CD4-positive, alpha-beta T cell treated with Interleukin-15 for 4 hours (primary cell): ENCODE data around the gene PRAF2.
A peak's percentile ranks its signal among the peaks of the same experiment; 100 is the strongest.

Experiments
- DNase-seq: peaks from one replicate; pipeline ENCODE4 v3.0.0-alpha.2; 2020; ENCODE audit warnings: low spot score

The PRAF2 gene

GRCh38 chrX:49072712-49073095 lies 1.1 kb downstream of the PRAF2 start:
- no peak for DNase-seq

GRCh38 chrX:49071877-49072711 lies 1.7 kb downstream of the PRAF2 start:
- DNase-seq, result no peak

- DNase-seq, result no peak
Observed at GRCh38 chrX:49070988-49071387, 2.8 kb downstream of the PRAF2 start.

DNA sequence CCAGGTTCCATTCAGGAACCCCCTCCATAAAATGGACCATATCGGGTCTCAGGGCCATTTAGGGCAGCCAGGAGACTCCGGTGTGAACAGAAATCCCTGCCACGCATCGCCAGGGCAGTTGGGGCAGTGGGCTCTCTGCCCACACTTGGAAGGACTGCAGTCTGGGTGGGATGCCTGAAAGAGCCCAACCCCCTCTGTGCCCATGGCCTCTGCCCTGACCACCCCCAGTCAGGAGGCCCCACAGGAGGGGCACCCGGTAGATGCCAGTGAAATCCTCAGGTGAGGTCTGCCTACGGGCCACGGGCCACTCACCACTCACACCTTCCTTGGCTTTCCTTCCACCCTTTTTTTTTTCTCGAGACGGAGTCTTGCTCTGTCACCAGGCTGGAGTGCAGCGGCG lies 4.8 kb downstream of the PRAF2 start:
- DNase-seq, result no peak

- no peak for DNase-seq
Observed at GRCh38 chrX:49067285-49068120, 6.3 kb downstream of the PRAF2 start.

GRCh38 chrX:49066690-49067089 lies 7.1 kb downstream of the PRAF2 start:
- no peak for DNase-seq

DNA sequence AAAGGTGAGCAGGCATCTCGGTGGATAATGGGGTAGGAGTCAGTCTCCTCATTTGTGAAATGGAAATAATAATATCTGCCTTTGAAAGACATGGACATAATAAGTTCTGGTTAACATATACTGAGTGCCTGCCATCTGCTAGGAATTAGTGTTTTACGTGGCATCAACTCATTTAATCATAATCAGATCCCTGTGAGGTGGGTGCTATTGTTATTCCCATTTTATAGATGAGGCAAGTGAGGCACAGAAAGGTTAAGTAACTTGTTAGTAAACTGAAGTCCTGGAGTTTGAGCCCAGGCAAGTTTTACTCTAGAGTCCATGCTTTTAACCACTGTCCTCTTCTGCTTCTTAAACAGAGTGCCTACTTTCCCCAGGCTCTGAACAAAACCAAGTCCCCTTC lies 7.5 kb downstream of the PRAF2 start:
- DNase-seq, result no peak

GRCh38 chrX:49064735-49065134 lies 9.1 kb downstream of the PRAF2 start:
- no peak for DNase-seq

GRCh38 chrX:49064303-49064702 lies 9.5 kb downstream of the PRAF2 start:
- no peak for DNase-seq

DNA sequence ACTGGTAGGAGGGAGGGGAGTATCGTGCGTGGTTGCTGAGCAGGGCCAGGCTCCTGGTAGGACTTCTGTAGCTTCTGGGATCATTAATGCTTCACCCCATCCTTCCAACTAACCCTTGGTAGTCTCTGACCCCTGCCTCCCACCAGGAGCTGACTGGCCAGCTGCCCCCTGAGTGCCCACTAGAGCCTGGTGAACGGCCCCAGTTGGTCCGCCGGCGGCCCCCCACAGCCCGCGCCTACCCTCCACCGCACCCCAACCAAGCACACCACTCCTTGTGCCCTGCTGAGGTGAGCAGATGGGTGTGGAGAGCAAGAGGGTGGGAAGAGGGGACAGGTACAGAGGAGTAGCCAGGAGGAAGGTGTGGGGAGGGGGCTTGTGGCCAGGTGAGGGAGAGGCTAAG lies 10.1 kb downstream of the PRAF2 start:
- DNase-seq, result no peak

DNA sequence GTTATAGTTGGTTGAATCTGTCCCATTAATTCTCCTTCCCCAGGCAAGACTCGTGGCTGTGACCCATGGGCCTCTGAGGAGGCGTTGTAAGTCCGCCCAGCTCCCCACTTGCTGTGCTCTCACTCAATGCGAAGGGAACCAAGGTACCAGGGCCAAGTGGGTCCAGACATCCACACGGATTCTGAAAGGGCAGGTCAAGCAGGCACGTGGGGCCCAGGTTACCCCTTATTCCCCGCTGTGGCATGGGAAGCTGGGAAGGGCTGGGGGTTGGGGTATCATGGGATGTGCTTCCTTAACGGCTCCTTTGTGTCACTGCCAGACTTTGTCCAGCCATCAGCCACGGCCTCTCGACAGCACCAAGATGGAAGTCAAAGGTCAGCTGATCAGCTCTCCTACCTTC lies 11.9 kb downstream of the PRAF2 start:
- DNase-seq, result no peak

DNA sequence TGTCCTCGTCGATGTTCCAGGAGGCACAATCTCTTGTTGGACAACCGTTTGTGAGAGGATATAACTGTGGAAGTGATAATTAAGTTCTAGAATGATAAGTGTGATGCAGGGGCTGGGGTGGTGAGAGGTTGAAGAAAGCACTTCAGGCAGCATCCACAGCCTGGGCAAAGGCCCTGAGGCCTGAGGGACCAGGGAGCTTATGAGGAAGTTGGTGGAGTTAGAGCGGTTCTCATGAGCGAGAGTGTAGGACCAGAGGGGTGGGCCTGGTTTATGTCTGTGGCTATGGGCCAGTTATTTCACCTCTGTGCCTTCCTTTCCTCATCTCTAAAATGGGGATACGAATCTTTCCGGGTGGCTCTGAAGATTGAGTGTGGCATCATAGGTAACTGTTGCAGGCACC lies 12.3 kb downstream of the PRAF2 start:
- no peak for DNase-seq

GRCh38 chrX:49060914-49061313 lies 12.9 kb downstream of the PRAF2 start:
- no peak for DNase-seq

- no peak for DNase-seq
Observed at GRCh38 chrX:49059681-49060085, 14.1 kb downstream of the PRAF2 start.

- DNase-seq, result no peak
Observed at GRCh38 chrX:49059201-49059600, 14.6 kb downstream of the PRAF2 start.

GRCh38 chrX:49058794-49059193 lies 15.0 kb downstream of the PRAF2 start, which contains the start of gene CCDC120:
Gene CCDC120 (plus strand): TSS chrX:49058999. CDS start chrX:49062042, 3,043 bp downstream.
- DNase-seq, result no peak

DNA sequence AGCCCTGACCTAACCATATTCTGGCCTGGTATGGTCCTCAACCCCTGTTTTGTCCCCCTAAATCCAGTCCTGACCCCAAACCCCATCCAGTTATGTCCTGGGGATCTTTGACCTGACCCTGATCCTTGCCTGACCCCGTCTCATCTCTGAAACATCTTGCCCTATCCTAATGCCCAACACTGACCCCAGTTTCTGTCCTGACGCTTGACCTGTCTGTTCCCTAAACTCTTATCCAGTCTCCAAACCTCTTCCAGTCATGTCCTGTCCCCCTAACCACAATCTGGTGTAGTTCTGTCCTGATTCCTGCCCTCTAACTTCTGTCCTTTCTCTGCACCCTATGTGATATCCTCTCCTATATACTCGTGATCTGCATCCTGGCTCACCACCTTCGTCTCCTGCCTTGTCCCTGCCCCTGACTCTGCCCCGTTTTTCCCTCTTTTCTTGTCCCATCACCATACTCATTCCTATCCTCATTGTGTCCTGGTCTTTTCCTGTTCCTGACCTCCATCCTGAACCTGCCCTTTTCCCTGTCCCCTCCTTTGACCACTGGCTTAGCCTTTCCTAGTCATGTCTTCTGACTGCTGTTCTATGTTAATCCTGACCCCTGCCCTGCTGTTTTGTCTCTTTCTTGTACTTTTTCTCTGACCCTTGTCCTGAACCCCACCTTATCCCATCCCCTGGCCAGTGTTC lies 19.6 kb downstream of the PRAF2 start:
- DNase-seq, result no peak

DNA sequence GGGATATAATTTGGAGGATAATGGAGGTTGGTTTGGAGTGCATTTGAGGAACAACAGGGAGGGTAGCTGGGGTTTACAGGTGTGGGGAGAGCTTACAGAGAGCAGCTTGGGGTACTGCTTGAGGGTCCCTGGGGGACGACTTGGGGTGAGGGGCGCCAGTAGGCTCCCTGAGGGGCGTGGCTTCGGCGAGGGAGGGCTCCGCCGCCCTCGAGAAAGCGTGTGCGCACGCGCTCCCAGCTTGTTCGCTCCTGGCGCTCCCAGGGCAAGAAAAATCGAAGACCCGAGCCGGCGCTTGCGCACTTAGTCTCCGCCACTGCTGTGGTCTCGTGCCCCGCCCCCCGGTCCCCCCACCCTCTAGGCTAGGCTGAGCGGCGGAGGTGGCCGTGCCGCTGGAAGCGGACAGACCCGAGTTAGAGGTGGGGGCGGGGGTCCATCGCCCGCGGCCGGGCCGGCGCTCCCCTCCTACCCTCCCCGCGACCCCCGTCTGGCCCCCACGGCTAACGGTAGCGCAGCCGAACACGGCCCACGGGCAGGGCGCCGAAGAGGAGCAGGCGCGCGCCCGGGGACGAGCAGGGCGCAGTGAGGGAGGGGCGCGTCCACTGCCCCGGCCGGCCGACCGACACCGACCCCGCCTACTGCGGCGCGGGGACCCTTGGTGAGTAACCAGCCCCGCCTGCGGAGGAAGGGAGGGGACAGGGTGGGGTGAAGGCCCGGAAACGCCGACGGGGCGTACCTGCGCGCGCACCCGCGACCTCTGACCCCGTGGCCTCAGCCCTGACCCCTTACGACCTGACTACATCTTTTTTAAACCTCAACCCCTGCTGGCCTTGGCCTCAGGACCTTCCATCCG lies 20.4 kb downstream of the PRAF2 start:
- DNase-seq, result peak; percentile 65

- DNase-seq, result no peak
Observed at GRCh38 chrX:49043987-49044281, 29.9 kb downstream of the PRAF2 start.

GRCh38 chrX:49043220-49043986 lies 30.4 kb downstream of the PRAF2 start, which contains the start of gene TFE3:
Gene TFE3 (minus strand): TSS chrX:49043357. CDS start chrX:49043226, 131 bp downstream.
- peak; percentile 98 for DNase-seq
